Measurements from ENCODE around the gene SUFU.

SUFU gene

DNA sequence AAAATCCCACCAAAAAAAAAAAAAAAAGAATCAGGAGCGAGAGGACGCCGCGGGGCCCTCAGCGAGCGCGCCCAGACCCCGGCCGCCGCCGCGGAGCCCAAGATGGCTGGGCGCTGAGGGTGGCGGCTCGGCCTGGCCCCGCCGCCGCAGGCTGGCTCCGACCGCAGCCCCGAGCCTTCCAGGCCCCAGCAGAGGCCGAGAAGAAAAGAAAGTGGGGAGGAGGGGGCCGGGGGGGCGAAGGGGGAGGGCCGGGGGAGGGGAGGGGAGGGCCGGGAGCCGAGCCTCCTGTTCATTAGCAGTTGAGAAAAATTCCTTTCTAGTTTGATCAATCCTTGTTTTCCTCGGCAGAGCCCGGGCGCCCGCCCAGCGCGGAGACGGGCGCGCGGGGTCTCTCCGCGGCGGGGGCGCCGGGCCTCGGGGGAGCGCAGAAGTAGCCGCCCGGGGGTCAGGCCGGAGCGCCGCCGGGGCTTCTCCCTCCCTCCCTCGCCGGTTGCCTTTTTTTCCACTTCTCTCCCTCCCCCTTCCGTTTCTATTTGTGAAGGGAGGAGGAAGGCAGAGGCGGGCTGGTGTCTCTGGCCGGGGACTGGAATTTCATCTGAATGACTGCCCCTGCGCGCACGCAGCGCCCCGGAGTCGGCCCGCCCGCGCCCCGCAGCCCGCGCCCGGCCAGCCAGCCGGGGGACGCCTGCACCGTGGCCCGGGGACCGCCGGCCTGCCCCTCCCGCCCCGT lies 139.7 kb downstream of the SUFU start:
- peak in 1 of 2 experiments; percentile 32 for DNase-seq

DNA sequence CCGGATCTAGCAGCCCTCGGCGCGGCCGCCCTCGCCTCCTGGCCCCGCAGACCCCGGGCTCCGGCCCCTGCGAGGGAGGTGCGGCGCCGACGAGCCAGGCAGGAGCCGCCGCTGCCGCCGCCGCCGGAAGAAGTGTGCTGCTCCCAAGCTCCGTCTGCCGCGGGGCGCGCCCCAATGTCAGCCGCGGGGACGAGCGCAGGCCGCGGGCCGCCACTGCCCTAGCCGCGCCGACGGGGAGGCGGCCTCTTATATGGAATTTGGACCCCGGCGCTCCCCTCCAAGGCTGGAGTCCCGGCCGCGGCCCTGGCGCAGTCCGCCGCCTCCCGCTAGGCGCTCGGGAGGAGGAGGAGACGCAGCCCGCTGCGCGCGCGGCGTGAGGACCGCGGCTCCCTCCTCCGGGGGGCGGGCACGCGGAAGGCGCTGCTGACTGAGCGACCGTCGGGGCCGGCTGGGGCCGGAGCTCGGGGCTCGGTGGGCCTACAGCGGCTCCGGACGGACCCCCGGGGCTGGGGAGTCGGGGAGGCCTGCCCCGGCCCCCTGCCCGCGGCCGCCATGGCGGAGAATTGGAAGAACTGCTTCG lies 140.4 kb downstream of the SUFU start, which contains the start of gene TRIM8:
TRIM8 (plus strand) TSS at position 414 of the 580 bp plus-strand sequence; CDS start at position 553, 139 bp downstream.
- no peak for DNase-seq

DNA sequence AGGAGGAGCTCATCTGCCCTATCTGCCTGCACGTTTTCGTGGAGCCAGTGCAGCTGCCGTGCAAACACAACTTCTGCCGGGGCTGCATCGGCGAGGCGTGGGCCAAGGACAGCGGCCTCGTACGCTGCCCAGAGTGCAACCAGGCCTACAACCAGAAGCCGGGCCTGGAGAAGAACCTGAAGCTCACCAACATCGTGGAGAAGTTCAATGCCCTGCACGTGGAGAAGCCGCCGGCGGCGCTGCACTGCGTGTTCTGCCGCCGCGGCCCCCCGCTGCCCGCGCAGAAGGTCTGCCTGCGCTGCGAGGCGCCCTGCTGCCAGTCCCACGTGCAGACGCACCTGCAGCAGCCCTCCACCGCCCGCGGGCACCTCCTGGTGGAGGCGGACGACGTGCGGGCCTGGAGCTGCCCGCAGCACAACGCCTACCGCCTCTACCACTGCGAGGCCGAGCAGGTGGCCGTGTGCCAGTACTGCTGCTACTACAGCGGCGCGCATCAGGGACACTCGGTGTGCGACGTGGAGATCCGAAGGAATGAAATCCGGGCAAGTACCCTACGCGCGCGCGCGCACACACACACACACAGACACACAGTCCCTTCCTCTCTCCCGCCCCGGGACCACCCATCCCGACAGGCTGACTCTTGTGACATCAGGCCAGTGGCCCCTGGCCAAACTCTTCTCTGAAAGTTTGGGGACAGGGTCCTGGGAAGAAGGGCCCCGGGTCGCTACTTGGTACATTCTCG lies 141.0 kb downstream of the SUFU start:
- no peak for DNase-seq

DNA sequence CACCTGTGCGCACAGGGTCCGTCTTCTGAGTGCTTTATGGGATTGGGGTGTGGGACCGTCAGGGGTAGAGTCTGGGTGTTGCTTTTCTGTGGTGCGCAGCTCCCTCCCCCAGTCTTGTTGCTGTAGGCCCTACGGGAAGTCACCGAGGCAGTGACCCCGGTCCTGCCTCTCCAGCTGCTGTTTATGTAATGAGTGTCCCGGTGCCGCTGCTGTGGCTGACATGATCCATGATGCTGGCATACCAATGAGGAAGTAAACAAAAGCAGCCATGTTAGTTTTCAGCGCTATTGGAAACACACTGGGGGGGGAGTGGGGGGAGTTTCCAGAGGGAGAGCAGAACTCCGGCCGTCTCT lies 141.6 kb downstream of the SUFU start:
- DNase-seq: peak in 1 of 2 experiments; percentile 13

GRCh38 chr10:102645741-102646609 lies 142.2 kb downstream of the SUFU start:
- no peak for DNase-seq

DNA sequence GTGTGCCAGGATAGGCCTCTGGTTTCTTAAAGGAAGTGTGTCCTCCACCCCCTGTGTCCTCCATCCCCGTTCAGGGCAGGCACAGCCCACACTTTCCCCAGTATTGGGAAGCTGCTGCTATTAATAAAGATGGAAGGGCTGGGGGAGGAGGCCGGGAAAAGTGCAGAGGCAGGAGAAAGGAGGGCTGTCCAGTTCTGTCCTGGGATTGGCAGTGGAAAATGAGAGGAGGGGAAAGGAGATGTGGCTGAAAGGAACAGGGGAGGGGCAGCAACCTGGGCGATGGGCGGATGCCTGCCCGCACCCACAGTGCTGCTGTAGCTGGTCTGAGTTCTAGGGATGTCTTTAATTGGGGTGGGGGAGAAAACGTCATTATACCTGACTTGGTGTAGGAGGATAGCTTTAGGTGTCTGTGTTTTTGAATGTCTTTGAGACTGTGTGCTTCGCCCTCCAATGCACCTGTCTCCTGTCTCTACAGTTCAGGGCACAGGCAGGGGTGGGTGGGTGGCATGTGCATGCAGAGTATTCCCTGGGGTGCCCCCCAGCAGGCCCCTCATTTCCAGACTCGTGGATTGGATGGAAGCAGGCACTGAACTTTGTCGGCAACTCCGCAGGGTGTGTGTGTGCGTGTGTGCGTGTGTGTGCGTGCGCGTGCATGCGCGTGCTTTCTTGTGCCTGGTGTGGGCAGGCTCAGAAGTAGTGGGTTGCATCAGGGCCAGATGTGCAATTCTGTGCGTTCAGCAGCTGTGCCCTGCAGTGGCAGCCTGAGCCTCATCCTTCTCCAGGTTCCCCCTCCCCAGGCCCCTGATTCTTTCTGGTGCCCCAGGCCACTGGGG lies 143.1 kb downstream of the SUFU start:
- no peak for DNase-seq

GRCh38 chr10:102647443-102648268 lies 143.9 kb downstream of the SUFU start:
- no peak for DNase-seq

DNA sequence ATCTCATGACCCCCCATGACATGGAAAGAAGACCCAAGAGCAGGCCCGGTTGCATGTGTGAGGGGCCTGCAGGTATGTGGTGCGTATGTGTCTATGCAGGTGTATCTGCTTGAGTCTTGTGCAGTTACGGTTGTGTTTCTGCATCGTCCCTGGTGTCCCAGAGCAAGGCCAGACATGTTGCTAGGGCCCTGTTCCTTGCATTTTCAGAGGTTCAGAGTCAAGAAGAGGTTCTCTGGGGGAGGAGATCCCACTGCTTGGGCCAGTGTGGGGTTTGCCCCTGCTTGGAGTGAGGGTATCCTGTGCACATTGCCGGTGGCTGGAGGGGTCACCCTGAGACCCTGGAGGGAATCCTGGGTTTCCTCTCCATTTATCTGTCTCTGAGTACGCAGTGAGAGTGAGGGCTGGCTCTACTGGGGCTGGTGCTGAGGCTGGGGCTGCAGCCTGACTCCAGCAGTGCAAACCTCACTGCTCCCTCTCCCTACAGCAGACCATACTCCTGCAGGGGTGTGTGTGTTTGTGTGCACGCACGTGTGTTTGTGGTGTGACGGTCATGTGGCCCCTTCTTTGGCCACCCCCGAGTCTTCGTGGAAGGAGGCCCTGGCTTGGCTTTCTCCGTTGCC lies 144.6 kb downstream of the SUFU start:
- DNase-seq: no peak

- DNase-seq: no peak
Measured at GRCh38 chr10:102648889-102649796, 145.4 kb downstream of the SUFU start.

DNA sequence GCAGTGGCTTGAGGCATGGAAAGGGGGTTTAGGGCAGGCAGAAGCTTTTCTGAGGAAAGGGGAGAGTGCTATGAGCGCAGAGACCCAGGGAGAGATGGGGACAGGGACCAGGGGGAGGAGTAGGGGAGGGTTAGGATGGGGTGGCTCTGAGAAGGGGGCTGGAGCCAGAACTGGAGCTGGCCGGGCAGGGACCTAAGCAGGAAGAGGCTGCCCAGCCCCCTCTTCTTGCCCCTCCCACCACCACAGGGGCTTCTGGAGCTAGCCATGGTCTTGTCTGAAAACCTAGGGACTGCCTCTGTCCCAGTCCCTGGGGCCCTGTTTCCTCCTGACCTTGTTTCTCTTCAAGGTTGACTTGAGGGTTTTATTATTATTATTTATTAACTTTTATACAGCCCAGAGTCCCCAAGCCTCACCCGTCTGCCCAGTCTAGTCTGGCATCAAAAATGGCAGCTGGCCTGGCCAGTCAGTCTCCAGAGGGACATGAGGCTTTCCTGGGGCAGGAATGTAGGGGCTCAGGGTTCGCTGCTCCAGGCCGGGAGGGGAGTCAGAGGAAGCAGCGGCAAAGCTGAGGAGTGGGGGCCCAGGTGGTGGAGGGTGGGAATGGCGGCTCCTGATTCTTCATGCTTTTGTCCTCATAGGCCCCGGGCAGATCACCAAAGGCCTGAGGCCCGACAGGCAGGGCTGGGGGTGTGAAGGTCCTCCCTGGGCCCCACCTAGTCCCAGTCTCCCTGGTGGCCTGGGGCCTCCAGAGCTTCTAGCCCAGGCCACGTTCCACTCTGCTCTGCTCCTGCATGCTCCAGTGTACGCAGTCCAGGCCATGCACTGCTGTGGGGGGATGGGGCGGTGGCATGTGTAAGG lies 146.3 kb downstream of the SUFU start:
- DNase-seq: no peak

GRCh38 chr10:102650655-102651454 lies 147.1 kb downstream of the SUFU start:
- DNase-seq: no peak

GRCh38 chr10:102651455-102652169 lies 147.8 kb downstream of the SUFU start:
- no peak for DNase-seq

DNA sequence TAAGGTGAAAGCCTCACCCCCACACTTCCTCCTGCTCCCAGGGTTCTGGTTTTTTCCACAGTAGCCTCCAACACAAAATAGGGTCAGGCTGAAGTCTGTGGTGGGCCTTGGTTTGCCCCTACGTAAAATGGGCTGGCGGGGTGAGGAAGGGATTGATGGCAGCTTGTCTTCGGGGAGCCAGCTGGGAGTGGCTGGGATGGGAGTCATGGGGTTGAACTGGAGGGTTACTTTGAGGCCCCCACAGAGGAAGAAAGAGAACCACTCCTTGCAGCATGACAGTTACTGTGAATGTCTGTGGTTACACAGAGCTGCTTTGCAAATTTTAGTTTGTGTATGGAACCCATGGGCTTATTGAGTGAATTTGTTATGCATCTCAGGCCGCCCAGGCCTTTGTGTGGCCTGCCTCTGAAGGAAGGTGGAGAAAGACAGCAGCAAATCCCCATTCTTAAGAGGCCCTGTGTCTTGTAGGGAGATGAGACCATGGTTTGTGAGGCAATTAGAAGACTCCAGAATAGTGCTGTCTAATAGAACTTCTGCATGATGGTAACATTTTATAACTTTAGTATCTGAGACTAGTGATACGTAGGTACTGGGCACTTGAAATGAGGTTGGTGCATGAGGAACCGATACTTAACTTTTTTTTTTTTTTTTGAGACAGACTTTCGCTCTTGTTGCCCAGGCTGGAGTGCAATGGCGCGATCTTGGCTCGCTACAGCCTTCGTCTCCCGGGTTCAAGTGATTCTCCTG lies 148.6 kb downstream of the SUFU start:
- no peak for DNase-seq

DNA sequence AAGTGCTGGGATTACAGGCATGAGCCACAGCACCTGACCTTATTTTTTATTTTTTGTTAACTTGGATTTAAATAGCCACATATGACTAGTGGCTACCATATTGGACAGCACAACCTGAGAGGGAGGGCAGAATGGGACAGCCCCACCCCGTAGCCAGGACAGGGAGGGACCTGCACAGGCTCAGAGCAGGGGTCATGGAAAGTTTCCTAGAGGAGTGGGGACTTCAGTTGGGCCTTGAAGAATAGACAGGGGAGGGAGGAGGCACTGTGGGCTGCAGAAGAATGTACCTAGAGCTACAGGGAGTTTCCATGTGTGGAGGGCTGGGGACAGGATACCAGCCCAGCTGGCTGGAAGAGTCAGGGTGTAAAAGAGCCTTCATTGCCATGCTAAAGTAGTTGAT lies 149.3 kb downstream of the SUFU start:
- DNase-seq: no peak

DNA sequence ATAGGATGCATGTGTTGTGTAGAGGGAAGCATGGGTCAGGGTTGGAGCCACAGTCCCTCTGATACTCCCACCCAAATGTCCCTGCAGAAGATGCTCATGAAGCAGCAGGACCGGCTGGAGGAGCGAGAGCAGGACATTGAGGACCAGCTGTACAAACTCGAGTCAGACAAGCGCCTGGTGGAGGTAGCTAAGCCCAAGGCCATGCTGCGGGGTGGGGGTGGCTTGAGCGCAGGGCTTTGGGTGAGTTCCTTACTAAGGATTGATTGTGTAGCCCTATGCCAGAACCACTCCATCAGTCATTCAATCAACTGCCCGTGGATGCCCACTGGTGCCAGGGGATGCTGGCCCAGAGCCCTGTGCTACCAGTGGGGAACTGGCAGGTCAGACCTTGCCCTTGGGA lies 150.8 kb downstream of the SUFU start:
- DNase-seq: no peak

DNA sequence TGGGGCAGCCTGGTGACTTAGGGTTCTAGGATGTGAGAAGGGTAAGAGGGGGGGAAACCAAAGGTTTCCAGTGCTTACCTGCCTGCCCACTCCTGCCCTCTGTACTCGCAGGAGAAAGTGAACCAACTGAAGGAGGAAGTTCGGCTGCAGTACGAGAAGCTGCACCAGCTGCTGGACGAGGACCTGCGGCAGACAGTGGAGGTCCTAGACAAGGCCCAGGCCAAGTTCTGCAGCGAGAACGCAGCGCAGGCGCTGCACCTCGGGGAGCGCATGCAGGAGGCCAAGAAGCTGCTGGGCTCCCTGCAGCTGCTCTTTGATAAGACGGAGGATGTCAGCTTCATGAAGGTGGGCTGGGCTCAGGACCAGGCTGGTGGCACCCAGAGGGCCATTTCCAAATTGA lies 151.2 kb downstream of the SUFU start:
- DNase-seq: no peak
